A673 (cell line): Measurements from ENCODE around the gene RAET1E. TPM values are rescaled to one million over a fixed set of nuclear protein-coding genes. Genes with fewer than 3 reads are reported as not detected.

Source experiments
- BruUV-seq: library from RNA; stranded (reverse); fragments of 400-500 nt; replicated peaks from 2 replicates; lab custom pipeline; 2021; lab: Mats Ljungman, UMichigan
- CTCF ChIA-PET: fragments of 300-600 bp; sonication (Branson Sonifier 250); formaldehyde crosslinking; loops from one replicate; lab custom pipeline; 2022; ENCODE audit warnings: antibody characterized with exemption; lab: Charles Lee
- POLR2A ChIA-PET: fragments of 300-600 bp; sonication (Branson Sonifier 250); formaldehyde crosslinking; loops from one replicate; lab custom pipeline; 2022; ENCODE audit warnings: antibody characterized with exemption; ENCODE audit not compliant: low non-redundant PET; lab: Charles Lee
- DNase-seq: peaks from one replicate; pipeline ENCODE4 v3.0.0-alpha.2; 2015; ENCODE audit warnings: low spot score
- H3K27ac ChIP-seq: fragments of 200-600 bp; sonication (generic); 2 replicates; pipeline ENCODE4 v1.5.1; 2016; ENCODE audit warnings: mixed run types, low read depth, mild to moderate bottlenecking, mixed read lengths, antibody characterized with exemption, low read length; ENCODE audit not compliant: poor library complexity, severe bottlenecking
- H3K27me3 ChIP-seq: fragments of 200-600 bp; sonication (generic); replicated peaks from 2 replicates; pipeline ENCODE4 v1.6.1; 2017; ENCODE audit warnings: mixed run types, low read depth, mild to moderate bottlenecking, mixed read lengths, antibody characterized with exemption, low read length; ENCODE audit not compliant: insufficient read depth, poor library complexity
- H3K36me3 ChIP-seq: fragments of 200-600 bp; sonication (generic); 2 replicates; pipeline ENCODE4 v1.6.1; 2016; ENCODE audit warnings: mixed run types, mild to moderate bottlenecking, mixed read lengths, antibody characterized with exemption, low read length; ENCODE audit not compliant: insufficient read depth, poor library complexity, severe bottlenecking
- H3K4me1 ChIP-seq: fragments of 200-600 bp; sonication (generic); 2 replicates; pipeline ENCODE4 v1.6.1; 2017; ENCODE audit warnings: mixed run types, mild to moderate bottlenecking, mixed read lengths, antibody characterized with exemption, low read length; ENCODE audit not compliant: insufficient read depth, poor library complexity, severe bottlenecking
- H3K4me3 ChIP-seq: fragments of 200-600 bp; sonication (generic); 2 replicates; pipeline ENCODE4 v1.5.1; 2016; ENCODE audit warnings: low read depth, mixed run types, mild to moderate bottlenecking, mixed read lengths, low read length; ENCODE audit not compliant: poor library complexity, severe bottlenecking
- H3K9me3 ChIP-seq: fragments of 200-600 bp; sonication (generic); 2 replicates; pipeline ENCODE4 v1.6.1; 2016; ENCODE audit warnings: mixed run types, low read depth, mild to moderate bottlenecking, mixed read lengths, antibody characterized with exemption, low read length; ENCODE audit not compliant: poor library complexity, severe bottlenecking
- EZH2 ChIP-seq: fragments of 200-600 bp; sonication (generic); IDR thresholded peaks from 2 replicates; pipeline ENCODE4 v1.6.1; 2017; ENCODE audit warnings: borderline replicate concordance, low read depth, mild to moderate bottlenecking, mixed read lengths, antibody characterized with exemption, low read length; ENCODE audit not compliant: poor library complexity, severe bottlenecking
- intact Hi-C: fragments of 100-400 bp; cut with micrococcal nuclease; formaldehyde crosslinking; loops from one replicate; pipeline ENCODE4 v1.10.0; 2022; ENCODE audit not compliant: unreplicated experiment
- total RNA-seq: library from RNA; stranded (reverse); gene quantifications from 2 replicates; pipeline ENCODE4 v1.2.3, GENCODE V29; 2021
- TF ChIP-seq, protein P1 (sequence below): fragments of 300-800, 200-600 bp; sonication (generic); conservative IDR thresholded peaks from 2 replicates; pipeline ENCODE4 v1.5.1; 2017; ENCODE audit warnings: low read depth, mild to moderate bottlenecking, antibody characterized with exemption, low read length, moderate library complexity, mixed read lengths

The RAET1E gene
- total RNA-seq, 1 experiment from 2014 or later, result 3.2 TPM

GRCh38 chr6:149887343-149887742 lies 10.6 kb downstream of the RAET1E start:
- H3K27ac ChIP-seq, result no peak overlapping the region
- intact Hi-C loops, result no loop called here
- ChIA-PET CTCF (no interaction called here), POLR2A (no interaction called here)
- no TSS peak for BruUV-seq
- no peaks in the 10 kb centered on the region for H3K9me3 ChIP-seq
- H3K36me3 ChIP-seq, result no peaks in the 10 kb centered on the region
- no peak overlapping the region for H3K4me3 ChIP-seq
- no peaks in the 10 kb centered on the region for H3K4me1 ChIP-seq
- H3K27me3 ChIP-seq, result no peaks in the 10 kb centered on the region
- DNase-seq, result no peak
- no peak for TF ChIP-seq EZH2
- TF ChIP-seq, protein P1, sequence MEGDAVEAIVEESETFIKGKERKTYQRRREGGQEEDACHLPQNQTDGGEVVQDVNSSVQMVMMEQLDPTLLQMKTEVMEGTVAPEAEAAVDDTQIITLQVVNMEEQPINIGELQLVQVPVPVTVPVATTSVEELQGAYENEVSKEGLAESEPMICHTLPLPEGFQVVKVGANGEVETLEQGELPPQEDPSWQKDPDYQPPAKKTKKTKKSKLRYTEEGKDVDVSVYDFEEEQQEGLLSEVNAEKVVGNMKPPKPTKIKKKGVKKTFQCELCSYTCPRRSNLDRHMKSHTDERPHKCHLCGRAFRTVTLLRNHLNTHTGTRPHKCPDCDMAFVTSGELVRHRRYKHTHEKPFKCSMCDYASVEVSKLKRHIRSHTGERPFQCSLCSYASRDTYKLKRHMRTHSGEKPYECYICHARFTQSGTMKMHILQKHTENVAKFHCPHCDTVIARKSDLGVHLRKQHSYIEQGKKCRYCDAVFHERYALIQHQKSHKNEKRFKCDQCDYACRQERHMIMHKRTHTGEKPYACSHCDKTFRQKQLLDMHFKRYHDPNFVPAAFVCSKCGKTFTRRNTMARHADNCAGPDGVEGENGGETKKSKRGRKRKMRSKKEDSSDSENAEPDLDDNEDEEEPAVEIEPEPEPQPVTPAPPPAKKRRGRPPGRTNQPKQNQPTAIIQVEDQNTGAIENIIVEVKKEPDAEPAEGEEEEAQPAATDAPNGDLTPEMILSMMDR, result no peak

GRCh38 chr6:149885888-149886287 lies 12.0 kb downstream of the RAET1E start:
- ChIA-PET POLR2A (no interaction called here), CTCF (no interaction called here)
- TF ChIP-seq, protein P1, result no peak
- no peak for TF ChIP-seq EZH2
- Histone ChIP-seq H3K4me3 (no peak overlapping the region), H3K9me3 (no peaks in the 10 kb centered on the region), H3K4me1 (no peaks in the 10 kb centered on the region), H3K36me3 (no peaks in the 10 kb centered on the region), H3K27me3 (no peaks in the 10 kb centered on the region), H3K27ac (no peak overlapping the region)
- BruUV-seq, result no TSS peak
- no peak for DNase-seq
- intact Hi-C loops, result no loop called here

DNA sequence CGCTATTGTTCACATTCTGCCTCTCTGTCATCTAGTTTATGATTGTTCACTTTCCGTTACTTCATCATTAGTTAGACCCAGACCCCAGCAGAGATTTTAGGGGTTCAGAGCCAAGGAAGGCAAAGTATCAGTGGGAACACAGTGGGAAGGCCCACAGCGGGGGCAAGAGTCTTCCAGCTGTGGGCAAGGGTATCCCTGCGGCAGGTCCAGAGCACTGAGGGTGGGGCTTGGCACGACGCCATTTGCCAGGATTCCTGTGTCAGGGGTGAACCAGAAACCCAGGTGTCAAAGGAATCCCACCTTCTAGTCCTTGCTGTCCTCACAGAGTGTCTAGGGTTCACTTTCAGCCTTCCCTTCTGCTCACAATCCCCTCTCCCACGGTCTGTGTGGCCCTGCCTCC lies 13.3 kb downstream of the RAET1E start:
- no peak for TF ChIP-seq EZH2
- TF ChIP-seq, protein P1, result no peak
- DNase-seq, result no peak
- H3K27ac ChIP-seq, result no peak overlapping the region
- no peaks in the 10 kb centered on the region for H3K27me3 ChIP-seq
- no peaks in the 10 kb centered on the region for H3K9me3 ChIP-seq
- no TSS peak for BruUV-seq
- ChIA-PET CTCF (no interaction called here), POLR2A (no interaction called here)
- H3K4me1 ChIP-seq, result no peaks in the 10 kb centered on the region
- intact Hi-C loops, result no loop called here
- H3K4me3 ChIP-seq, result no peak overlapping the region
- H3K36me3 ChIP-seq, result no peaks in the 10 kb centered on the region
